ENCODE measurements around the gene TMEM168. TPM values are rescaled to one million over a fixed set of nuclear protein-coding genes. Genes with fewer than 3 reads are reported as not detected.

Gene TMEM168
- total RNA-seq, 4 donors from 2014 or later, result 10.3 to 119 (median 52.8) TPM

GRCh38 chr7:112757337-112757736, 32.9 kb downstream of the TMEM168 start:
- no peaks in the 10 kb centered on the region for H3K36me3 ChIP-seq
- H3K4me3 ChIP-seq, result no peak overlapping the region
- no peaks in the 10 kb centered on the region for H3K9me3 ChIP-seq
- intact Hi-C loops (cut with DNase I; ENCODE audit: low total_unique reads), result no loop called here
- H3K27me3 ChIP-seq, result no peaks in the 10 kb centered on the region
- H3K27ac ChIP-seq, result no peak overlapping the region
- DNase-seq, result no peak
- TF ChIP-seq POLR2A (IDR thresholded peaks at IDR 0.05) (no peak), CTCF (IDR thresholded peaks at IDR 0.05) (no peak)
- H3K4me1 ChIP-seq, result no peaks in the 10 kb centered on the region

GRCh38 chr7:112753298-112753697, 36.9 kb downstream of the TMEM168 start:
- Histone ChIP-seq H3K4me1 (no peaks in the 10 kb centered on the region), H3K4me3 (no peak overlapping the region), H3K9me3 (no peaks in the 10 kb centered on the region), H3K36me3 (no peaks in the 10 kb centered on the region), H3K27ac (no peak overlapping the region), H3K27me3 (no peaks in the 10 kb centered on the region)
- TF ChIP-seq CTCF (IDR thresholded peaks at IDR 0.05), result no peak
- no peak for TF ChIP-seq POLR2A (IDR thresholded peaks at IDR 0.05)
- intact Hi-C loops (cut with DNase I; ENCODE audit: low total_unique reads), result no loop called here
- no peak for DNase-seq

- Histone ChIP-seq H3K27me3 (no peaks in the 10 kb centered on the region), H3K9me3 (no peaks in the 10 kb centered on the region), H3K27ac (no peak overlapping the region), H3K4me1 (no peaks in the 10 kb centered on the region), H3K4me3 (no peak overlapping the region), H3K36me3 (no peaks in the 10 kb centered on the region)
- TF ChIP-seq POLR2A (IDR thresholded peaks at IDR 0.05) (no peak), CTCF (IDR thresholded peaks at IDR 0.05) (no peak)
- intact Hi-C loops (cut with DNase I; ENCODE audit: low total_unique reads), result no loop called here
- DNase-seq, result no peak
Observed at GRCh38 chr7:112752576-112752975, 37.6 kb downstream of the TMEM168 start.

- TF ChIP-seq POLR2A (IDR thresholded peaks at IDR 0.05) (no peak), CTCF (IDR thresholded peaks at IDR 0.05) (no peak)
- intact Hi-C loops (cut with DNase I; ENCODE audit: low total_unique reads), result no loop called here
- DNase-seq, result no peak
- Histone ChIP-seq H3K9me3 (no peaks in the 10 kb centered on the region), H3K4me1 (no peaks in the 10 kb centered on the region), H3K27me3 (no peaks in the 10 kb centered on the region), H3K36me3 (no peaks in the 10 kb centered on the region), H3K4me3 (no peak overlapping the region), H3K27ac (no peak overlapping the region)
Observed at GRCh38 chr7:112749775-112750174, 40.4 kb downstream of the TMEM168 start.

GRCh38 chr7:112748381-112748780, 41.8 kb downstream of the TMEM168 start:
- no peaks in the 10 kb centered on the region for H3K36me3 ChIP-seq
- no peaks in the 10 kb centered on the region for H3K9me3 ChIP-seq
- TF ChIP-seq POLR2A (IDR thresholded peaks at IDR 0.05) (no peak), CTCF (IDR thresholded peaks at IDR 0.05) (no peak)
- H3K4me3 ChIP-seq, result no peak overlapping the region
- H3K27ac ChIP-seq, result no peak overlapping the region
- DNase-seq, result no peak
- no peaks in the 10 kb centered on the region for H3K27me3 ChIP-seq
- intact Hi-C loops (cut with DNase I; ENCODE audit: low total_unique reads), result no loop called here
- H3K4me1 ChIP-seq, result no peaks in the 10 kb centered on the region

Measured in uterus (tissue), 4 donors.